IMR-90 (cell line): Measurements from ENCODE around the gene GLDC. TPM values are rescaled to one million over a fixed set of nuclear protein-coding genes. Genes with fewer than 3 reads are reported as not detected.

ENCODE experiments used
- ATAC-seq: fragments of 200-7000 bp; cut with Tn5 transposase; 2 replicates; pipeline ENCODE4 v1.9.1; 2020; ENCODE audit warnings: low read depth, mild to moderate bottlenecking, moderate library complexity
- BruUV-seq: library from RNA; stranded (reverse); fragments of 400-500 nt; replicated peaks from 2 replicates; lab custom pipeline; 2021; lab: Mats Ljungman, UMichigan
- CTCF ChIA-PET: fragments of 300-600 bp; formaldehyde crosslinking; extraction: SDS; loops from one replicate; lab custom pipeline; 2021; ENCODE audit warnings: antibody characterized with exemption; lab: Yijun Ruan, JAX
- POLR2A ChIA-PET: fragments of 300-600 bp; sonication (Branson Sonifier 250); formaldehyde crosslinking; loops from one replicate; lab custom pipeline; 2022; ENCODE audit warnings: antibody characterized with exemption; ENCODE audit not compliant: unreplicated experiment; lab: Charles Lee
- DNase-seq: peaks from one replicate; pipeline ENCODE4 v3.0.0; 2013
- H2AFZ ChIP-seq: replicated peaks from 2 replicates; pipeline ENCODE3; 2013; ENCODE audit warnings: low read length, mild to moderate bottlenecking; ENCODE audit not compliant: poor library complexity
- H2AK5ac ChIP-seq: 2 replicates; pipeline ENCODE4 v1.6.1; 2013; ENCODE audit warnings: low read depth, low read length, inconsistent platforms
- H2AK9ac ChIP-seq: replicated peaks from 2 replicates; pipeline ENCODE3; 2013; ENCODE audit warnings: mild to moderate bottlenecking, low read depth, low read length, moderate library complexity; ENCODE audit not compliant: poor library complexity
- H2BK120ac ChIP-seq: 2 replicates; pipeline ENCODE4 v1.6.1; 2013; ENCODE audit warnings: low read depth, low read length, inconsistent platforms
- H2BK15ac ChIP-seq: 3 replicates; pipeline ENCODE4 v1.6.1; 2013; ENCODE audit warnings: low read depth, low read length, inconsistent platforms
- H2BK20ac ChIP-seq: 2 replicates; pipeline ENCODE4 v1.6.1; 2013; ENCODE audit warnings: low read depth, mild to moderate bottlenecking, inconsistent platforms, low read length, moderate library complexity
- H2BK5ac ChIP-seq: 2 replicates; pipeline ENCODE4 v1.6.1; 2013; ENCODE audit warnings: mild to moderate bottlenecking, low read depth, low read length, inconsistent platforms; ENCODE audit not compliant: poor library complexity, severe bottlenecking
- H3K14ac ChIP-seq: replicated peaks from 2 replicates; pipeline ENCODE4 v1.6.1; 2013; ENCODE audit warnings: low read depth, low read length, inconsistent platforms
- H3K18ac ChIP-seq: 2 replicates; pipeline ENCODE4 v1.6.1; 2013; ENCODE audit warnings: low read depth, low read length, control low read depth
- H3K23ac ChIP-seq: 2 replicates; pipeline ENCODE4 v1.6.1; 2013; ENCODE audit warnings: low read depth, low read length, inconsistent platforms
- H3K27ac ChIP-seq: 2 replicates; pipeline ENCODE4 v1.5.1; 2013; ENCODE audit warnings: mild to moderate bottlenecking, control low read depth, low read length; ENCODE audit not compliant: insufficient read depth
- H3K27me3 ChIP-seq: 2 replicates; pipeline ENCODE4 v1.6.1; 2013; ENCODE audit warnings: low read length; ENCODE audit not compliant: control insufficient read depth, insufficient read depth
- H3K36me3 ChIP-seq: 2 replicates; pipeline ENCODE4 v1.6.1; 2013; ENCODE audit warnings: low read length, mixed read lengths; ENCODE audit not compliant: control insufficient read depth, insufficient read depth
- H3K4ac ChIP-seq: 2 replicates; pipeline ENCODE4 v1.6.1; 2013; ENCODE audit warnings: low read depth, low read length, inconsistent platforms
- H3K4me1 ChIP-seq: 2 replicates; pipeline ENCODE4 v1.6.1; 2013; ENCODE audit warnings: low read length, mixed read lengths; ENCODE audit not compliant: control insufficient read depth, insufficient read depth
- H3K4me2 ChIP-seq: 2 replicates; pipeline ENCODE4 v1.6.1; 2013; ENCODE audit warnings: low read depth, mild to moderate bottlenecking, control low read depth, low read length, moderate library complexity
- H3K4me3 ChIP-seq: 2 replicates; pipeline ENCODE4 v1.5.1; 2013; ENCODE audit warnings: low read depth, mild to moderate bottlenecking, control low read depth, low read length, moderate library complexity; ENCODE audit not compliant: insufficient read depth
- H3K56ac ChIP-seq: 2 replicates; pipeline ENCODE4 v1.6.1; 2013; ENCODE audit warnings: low read length, inconsistent platforms; ENCODE audit not compliant: insufficient read depth; ENCODE audit errors: extremely low read depth
- H3K79me1 ChIP-seq, 2 experiments: 2 replicates each; pipeline ENCODE4 v1.6.1; 2013; ENCODE audit warnings: low read length in 2 of 2, inconsistent platforms in 1 of 2, low read depth in 1 of 2
- H3K9ac ChIP-seq: 2 replicates; pipeline ENCODE4 v1.6.1; 2013; ENCODE audit warnings: low read depth, low read length, control low read depth
- H3K9me1 ChIP-seq: 2 replicates; pipeline ENCODE4 v1.6.1; 2013; ENCODE audit warnings: low read length, inconsistent platforms; ENCODE audit not compliant: insufficient read depth
- H3K9me3 ChIP-seq: 2 replicates; pipeline ENCODE4 v1.6.1; 2013; ENCODE audit warnings: low read length; ENCODE audit not compliant: control insufficient read depth, insufficient read depth
- H4K20me1 ChIP-seq: 2 replicates; pipeline ENCODE4 v1.6.1; 2013; ENCODE audit warnings: low read length, inconsistent platforms; ENCODE audit not compliant: insufficient read depth
- H4K5ac ChIP-seq: 2 replicates; pipeline ENCODE4 v1.6.1; 2013; ENCODE audit warnings: mild to moderate bottlenecking, low read depth, low read length, control low read depth
- H4K8ac ChIP-seq, 2 experiments: 2 replicates each; pipeline ENCODE4 v1.6.1; 2013; ENCODE audit warnings: low read depth in 2 of 2, low read length in 2 of 2, control low read depth in 1 of 2, inconsistent platforms in 1 of 2
- H4K91ac ChIP-seq: 2 replicates; pipeline ENCODE4 v1.6.1; 2013; ENCODE audit warnings: low read depth, low read length, inconsistent platforms; ENCODE audit not compliant: insufficient read depth
- BHLHE40 ChIP-seq: fragments of 150-350 bp; IDR thresholded peaks from 2 replicates; pipeline ENCODE4 v1.6.1; 2016; ENCODE audit warnings: mild to moderate bottlenecking, low read depth, low read length
- CEBPB ChIP-seq: IDR thresholded peaks from 2 replicates; pipeline ENCODE4 v1.6.1; 2012; ENCODE audit warnings: low read depth, low read length, improper control_type of control experiment
- FOS ChIP-seq: fragments of 150-350 bp; IDR thresholded peaks from 2 replicates; pipeline ENCODE4 v1.6.1; 2016; ENCODE audit warnings: low read depth, low read length
- MAFK ChIP-seq: IDR thresholded peaks from 2 replicates; pipeline ENCODE4 v1.6.1; 2012; ENCODE audit warnings: low read depth, low read length, improper control_type of control experiment
- MAZ ChIP-seq: IDR thresholded peaks from 2 replicates; pipeline ENCODE4 v1.6.1; 2012; ENCODE audit warnings: low read depth, mild to moderate bottlenecking, low read length, improper control_type of control experiment, moderate library complexity, borderline replicate concordance
- MXI1 ChIP-seq: IDR thresholded peaks from 2 replicates; pipeline ENCODE4 v1.6.1; 2012; ENCODE audit warnings: low read depth, mild to moderate bottlenecking, low read length, moderate library complexity, borderline replicate concordance
- NFE2L2 ChIP-seq: fragments of 150-350 bp; IDR thresholded peaks from 2 replicates; pipeline ENCODE4 v1.6.1; 2016; ENCODE audit warnings: low read depth, mild to moderate bottlenecking, low read length
- POLR2A ChIP-seq: IDR thresholded peaks from 2 replicates; pipeline ENCODE4 v1.6.1; 2012; ENCODE audit warnings: mild to moderate bottlenecking, low read depth, low read length
- RAD21 ChIP-seq: IDR thresholded peaks from 2 replicates; pipeline ENCODE4 v1.6.1; 2012; ENCODE audit warnings: low read length, improper control_type of control experiment
- SMC3 ChIP-seq: fragments of 150-350 bp; IDR thresholded peaks from 2 replicates; pipeline ENCODE4 v1.6.1; 2016; ENCODE audit warnings: low read depth, mild to moderate bottlenecking, antibody characterized with exemption, low read length, moderate library complexity
- WGBS, 2 experiments: methylation state at CpG; one replicate each; pipeline versions ENCODE4 v1.1.5 to v1.1.7; 2013; ENCODE audit warnings: missing lambda C conversion rate in 2 of 2; ENCODE audit not compliant: insufficient read length in 1 of 2; ENCODE audit errors: extremely low coverage in 2 of 2; 5-methylcytosine and 5-hydroxymethylcytosine counted together
- dilution Hi-C: fragments of 300-500 bp; cut with HindIII; formaldehyde crosslinking; loops from one replicate; pipeline ENCODE4 v1.14.3; 2018; ENCODE audit warnings: low sequenced_read_pairs; ENCODE audit not compliant: unreplicated experiment
- in situ Hi-C: fragments of 300-500 bp; cut with MboI; formaldehyde crosslinking; loops from 3 replicates; pipeline ENCODE4 v1.14.3; 2019; ENCODE audit warnings: low sequenced_read_pairs, inconsistent platforms, mixed read lengths
- intact Hi-C: fragments of 100-400 bp; cut with micrococcal nuclease; formaldehyde crosslinking; loops from 2 replicates; pipeline ENCODE4 v1.10.0; 2022
- polyA plus RNA-seq, 3 experiments: library from polyadenylated mRNA; depleted of rRNA; stranded (reverse); fragments of >200 nt; gene quantifications; 2 replicates each; pipeline ENCODE4 v1.2.3, GENCODE V29; 2012; ENCODE audit warnings: low replicate concordance in 1 of 3
- total RNA-seq: library from RNA; depleted of rRNA; stranded (reverse); fragments of >200 nt; gene quantifications from 2 replicates; pipeline ENCODE4 v1.2.3, GENCODE V29; 2012
- TF ChIP-seq, protein P1 (sequence below): fragments of 150-350 bp; IDR thresholded peaks from 2 replicates; pipeline ENCODE4 v1.6.1; 2017; ENCODE audit warnings: mild to moderate bottlenecking, antibody characterized with exemption, low read length, low read depth

GLDC gene
- total and polyA plus RNA-seq, 2 of the 4 experiments (the other 2 are of a cell fraction) = 0.36 to 0.50 TPM

- ATAC-seq (no peak), DNase-seq (no peak)
- H3K14ac ChIP-seq = no peak overlapping the region
- no peak overlapping the region for H3K23ac ChIP-seq
- TF ChIP-seq, protein P1, sequence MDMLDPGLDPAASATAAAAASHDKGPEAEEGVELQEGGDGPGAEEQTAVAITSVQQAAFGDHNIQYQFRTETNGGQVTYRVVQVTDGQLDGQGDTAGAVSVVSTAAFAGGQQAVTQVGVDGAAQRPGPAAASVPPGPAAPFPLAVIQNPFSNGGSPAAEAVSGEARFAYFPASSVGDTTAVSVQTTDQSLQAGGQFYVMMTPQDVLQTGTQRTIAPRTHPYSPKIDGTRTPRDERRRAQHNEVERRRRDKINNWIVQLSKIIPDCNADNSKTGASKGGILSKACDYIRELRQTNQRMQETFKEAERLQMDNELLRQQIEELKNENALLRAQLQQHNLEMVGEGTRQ = no peak
- no peak for TF ChIP-seq MAZ
- no peak for TF ChIP-seq NFE2L2
- no peak for TF ChIP-seq CEBPB
- TF ChIP-seq MAFK = no peak
- no peak for TF ChIP-seq FOS
- TF ChIP-seq BHLHE40 = no peak
- no peak for TF ChIP-seq RAD21
- no peak for TF ChIP-seq POLR2A
- no peak for TF ChIP-seq SMC3
- TF ChIP-seq MXI1 = no peak
- no peak overlapping the region for H3K4me3 ChIP-seq
- H3K9me1 ChIP-seq = no peaks in the 10 kb centered on the region
- no peaks in the 10 kb centered on the region for H3K4me1 ChIP-seq
- H2AK5ac ChIP-seq = no peak overlapping the region
- intact Hi-C loops = no loop called here
- H3K36me3 ChIP-seq = no peaks in the 10 kb centered on the region
- H4K5ac ChIP-seq = no peak overlapping the region
- H2AFZ ChIP-seq = no peak overlapping the region
- dilution Hi-C loops = no loop called here
- no peak overlapping the region for H3K27ac ChIP-seq
- H3K79me1 ChIP-seq = no peaks in the 10 kb centered on the region
- H3K4me2 ChIP-seq = no peak overlapping the region
- H3K27me3 ChIP-seq = no peaks in the 10 kb centered on the region; the same call in 1 of the 2 replicates
- ChIA-PET CTCF (no interaction called here), POLR2A (no interaction called here)
- no peak overlapping the region for H2BK15ac ChIP-seq
- no CpG with 5 or more reads among the region's 5 CpGs for WGBS, 2 experiments
- no peak overlapping the region for H3K4ac ChIP-seq
- no peak overlapping the region for H2BK120ac ChIP-seq
- no peaks in the 10 kb centered on the region for H3K9me3 ChIP-seq
- H2BK5ac ChIP-seq = no peak overlapping the region
- no TSS peak for BruUV-seq
- no peak overlapping the region for H3K56ac ChIP-seq
- H2AK9ac ChIP-seq = no peak overlapping the region
- no peaks in the 10 kb centered on the region for H4K20me1 ChIP-seq
- no peak overlapping the region for H2BK20ac ChIP-seq
- H4K8ac ChIP-seq = no peak overlapping the region
- no peak overlapping the region for H3K18ac ChIP-seq
- H3K9ac ChIP-seq = no peak overlapping the region
- in situ Hi-C loops = no loop called here
- no peak overlapping the region for H4K91ac ChIP-seq
Measured at GRCh38 chr9:6614489-6614888, 31.0 kb downstream of the GLDC start.
